ENCODE results near the gene SKAP2.

Gene SKAP2

GRCh38 chr7:26863518-26864308 lies 677 bp downstream of the SKAP2 start:
- Mint-ChIP-seq H3K27ac (peak overlapping the region; percentile 56), H3K4me1 (ENCODE audit: low read depth) (peaks cover 16% of the 10 kb centered on the region), H3K36me3 (ENCODE audit: low read depth) (peaks cover 2% of the 10 kb centered on the region), H3K9me3 (peaks cover 7% of the 10 kb centered on the region), H3K4me3 (peak overlapping the region; percentile 93), H3K27me3 (ENCODE audit: low read depth) (peaks cover 59% of the 10 kb centered on the region)
- DNase-seq (ENCODE audit: low spot score): no peak

- DNase-seq (ENCODE audit: low spot score): no peak
- H3K27me3 Mint-ChIP-seq (ENCODE audit: low read depth): peaks cover 63% of the 10 kb centered on the region
Measured at GRCh38 chr7:26862834-26863233, 1.6 kb downstream of the SKAP2 start.

GRCh38 chr7:26861050-26861449 lies 3.3 kb downstream of the SKAP2 start:
- H3K36me3 Mint-ChIP-seq (ENCODE audit: low read depth): peaks cover 2% of the 10 kb centered on the region
- peaks cover 7% of the 10 kb centered on the region for H3K9me3 Mint-ChIP-seq
- no peak for DNase-seq (ENCODE audit: low spot score)
- peaks cover 19% of the 10 kb centered on the region for H3K4me1 Mint-ChIP-seq (ENCODE audit: low read depth)
- H3K27me3 Mint-ChIP-seq (ENCODE audit: low read depth): peaks cover 77% of the 10 kb centered on the region
- no peak overlapping the region for H3K27ac Mint-ChIP-seq
- H3K4me3 Mint-ChIP-seq: no peak overlapping the region

More at GRCh38 chr7:26862834-26863233, 1.6 kb downstream of the SKAP2 start:
- peaks cover 2% of the 10 kb centered on the region for H3K36me3 Mint-ChIP-seq (ENCODE audit: low read depth)
- peaks cover 16% of the 10 kb centered on the region for H3K4me1 Mint-ChIP-seq (ENCODE audit: low read depth)
- H3K4me3 Mint-ChIP-seq: no peak overlapping the region
- H3K9me3 Mint-ChIP-seq: peaks cover 7% of the 10 kb centered on the region
- H3K27ac Mint-ChIP-seq: no peak overlapping the region

GRCh38 chr7:26860361-26860760 lies 4.0 kb downstream of the SKAP2 start:
- no peak overlapping the region for H3K4me3 Mint-ChIP-seq
- H3K36me3 Mint-ChIP-seq (ENCODE audit: low read depth): no peaks in the 10 kb centered on the region
- no peak overlapping the region for H3K27ac Mint-ChIP-seq
- H3K9me3 Mint-ChIP-seq: peaks cover under 1% of the 10 kb centered on the region
- H3K27me3 Mint-ChIP-seq (ENCODE audit: low read depth): peaks cover 81% of the 10 kb centered on the region
- H3K4me1 Mint-ChIP-seq (ENCODE audit: low read depth): peaks cover 15% of the 10 kb centered on the region
- DNase-seq (ENCODE audit: low spot score): no peak

- Mint-ChIP-seq H3K27ac (no peak overlapping the region), H3K9me3 (no peaks in the 10 kb centered on the region), H3K36me3 (ENCODE audit: low read depth) (no peaks in the 10 kb centered on the region), H3K4me1 (ENCODE audit: low read depth) (peaks cover 11% of the 10 kb centered on the region), H3K4me3 (no peak overlapping the region), H3K27me3 (ENCODE audit: low read depth) (peaks cover 84% of the 10 kb centered on the region)
- no peak for DNase-seq (ENCODE audit: low spot score)
Measured at GRCh38 chr7:26859720-26860119, 4.7 kb downstream of the SKAP2 start.

- Mint-ChIP-seq H3K27ac (no peak overlapping the region), H3K27me3 (ENCODE audit: low read depth) (peaks cover 81% of the 10 kb centered on the region), H3K4me3 (no peak overlapping the region), H3K36me3 (ENCODE audit: low read depth) (no peaks in the 10 kb centered on the region), H3K4me1 (ENCODE audit: low read depth) (peaks cover 7% of the 10 kb centered on the region), H3K9me3 (no peaks in the 10 kb centered on the region)
- no peak for DNase-seq (ENCODE audit: low spot score)
Measured at GRCh38 chr7:26858735-26859134, 5.7 kb downstream of the SKAP2 start.

GRCh38 chr7:26858241-26858715 lies 6.1 kb downstream of the SKAP2 start:
- Mint-ChIP-seq H3K4me1 (ENCODE audit: low read depth) (peaks cover 3% of the 10 kb centered on the region), H3K27me3 (ENCODE audit: low read depth) (peaks cover 81% of the 10 kb centered on the region), H3K4me3 (no peak overlapping the region), H3K36me3 (ENCODE audit: low read depth) (no peaks in the 10 kb centered on the region), H3K9me3 (no peaks in the 10 kb centered on the region), H3K27ac (no peak overlapping the region)
- no peak for DNase-seq (ENCODE audit: low spot score)

GRCh38 chr7:26857506-26858240 lies 6.7 kb downstream of the SKAP2 start:
- Mint-ChIP-seq H3K27me3 (ENCODE audit: low read depth) (peaks cover 75% of the 10 kb centered on the region), H3K4me1 (ENCODE audit: low read depth) (peaks cover 3% of the 10 kb centered on the region), H3K4me3 (no peak overlapping the region), H3K9me3 (no peaks in the 10 kb centered on the region), H3K36me3 (ENCODE audit: low read depth) (no peaks in the 10 kb centered on the region), H3K27ac (no peak overlapping the region)
- no peak for DNase-seq (ENCODE audit: low spot score)

- peaks cover 3% of the 10 kb centered on the region for H3K4me1 Mint-ChIP-seq (ENCODE audit: low read depth)
Measured at GRCh38 chr7:26857170-26857505, 7.3 kb downstream of the SKAP2 start.

GRCh38 chr7:26856176-26856985 lies 8.0 kb downstream of the SKAP2 start:
- H3K27ac Mint-ChIP-seq: no peak overlapping the region
- H3K27me3 Mint-ChIP-seq (ENCODE audit: low read depth): peaks cover 65% of the 10 kb centered on the region
- peaks cover 3% of the 10 kb centered on the region for H3K4me1 Mint-ChIP-seq (ENCODE audit: low read depth)
- H3K36me3 Mint-ChIP-seq (ENCODE audit: low read depth): no peaks in the 10 kb centered on the region
- H3K4me3 Mint-ChIP-seq: no peak overlapping the region
- H3K9me3 Mint-ChIP-seq: no peaks in the 10 kb centered on the region
- DNase-seq (ENCODE audit: low spot score): no peak

More at GRCh38 chr7:26857170-26857505, 7.3 kb downstream of the SKAP2 start:
- H3K27ac Mint-ChIP-seq: no peak overlapping the region
- H3K4me3 Mint-ChIP-seq: no peak overlapping the region
- H3K9me3 Mint-ChIP-seq: no peaks in the 10 kb centered on the region
- DNase-seq (ENCODE audit: low spot score): no peak
- no peaks in the 10 kb centered on the region for H3K36me3 Mint-ChIP-seq (ENCODE audit: low read depth)
- H3K27me3 Mint-ChIP-seq (ENCODE audit: low read depth): peaks cover 71% of the 10 kb centered on the region

- H3K27me3 Mint-ChIP-seq (ENCODE audit: low read depth): peaks cover 58% of the 10 kb centered on the region
- peaks cover 3% of the 10 kb centered on the region for H3K4me1 Mint-ChIP-seq (ENCODE audit: low read depth)
- DNase-seq (ENCODE audit: low spot score): no peak
- no peak overlapping the region for H3K27ac Mint-ChIP-seq
- no peaks in the 10 kb centered on the region for H3K9me3 Mint-ChIP-seq
- H3K4me3 Mint-ChIP-seq: no peak overlapping the region
- no peaks in the 10 kb centered on the region for H3K36me3 Mint-ChIP-seq (ENCODE audit: low read depth)
Measured at GRCh38 chr7:26854876-26855855, 9.2 kb downstream of the SKAP2 start.

- H3K27me3 Mint-ChIP-seq (ENCODE audit: low read depth): peaks cover 46% of the 10 kb centered on the region
- H3K4me3 Mint-ChIP-seq: no peak overlapping the region
- H3K27ac Mint-ChIP-seq: no peak overlapping the region
- no peaks in the 10 kb centered on the region for H3K9me3 Mint-ChIP-seq
- no peaks in the 10 kb centered on the region for H3K36me3 Mint-ChIP-seq (ENCODE audit: low read depth)
- DNase-seq (ENCODE audit: low spot score): no peak
- H3K4me1 Mint-ChIP-seq (ENCODE audit: low read depth): peaks cover 3% of the 10 kb centered on the region
Measured at GRCh38 chr7:26853788-26854393, 10.5 kb downstream of the SKAP2 start.

Measured in T-helper 2 cell treated with Interferon-gamma antibody and Interleukin-4, amounts not matched to agents 5 μg/mL and 100 μg/mL, for 36 hours (primary cell).